ENCODE data around the gene PARVG.

DNA sequence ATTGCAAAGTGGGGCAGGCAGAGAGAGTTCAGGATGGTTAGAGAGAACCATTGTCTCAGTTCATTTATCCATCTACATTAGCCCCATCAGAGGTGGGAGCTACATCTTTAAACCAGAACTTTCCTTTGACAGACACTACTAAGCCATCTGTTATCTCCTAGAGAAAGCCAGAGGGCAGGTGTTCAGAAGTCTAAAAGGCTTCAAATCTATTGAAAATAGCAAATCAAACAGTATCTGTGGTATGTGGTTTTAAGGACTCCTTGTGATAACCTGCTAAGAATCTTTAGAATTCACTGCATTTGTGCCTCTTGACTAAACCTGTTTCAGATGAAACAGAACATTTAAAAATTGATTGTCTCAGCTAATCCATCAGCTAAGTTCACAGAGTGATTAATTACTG lies 43.9 kb upstream of the PARVG start:
- TF ChIP-seq, protein P1, sequence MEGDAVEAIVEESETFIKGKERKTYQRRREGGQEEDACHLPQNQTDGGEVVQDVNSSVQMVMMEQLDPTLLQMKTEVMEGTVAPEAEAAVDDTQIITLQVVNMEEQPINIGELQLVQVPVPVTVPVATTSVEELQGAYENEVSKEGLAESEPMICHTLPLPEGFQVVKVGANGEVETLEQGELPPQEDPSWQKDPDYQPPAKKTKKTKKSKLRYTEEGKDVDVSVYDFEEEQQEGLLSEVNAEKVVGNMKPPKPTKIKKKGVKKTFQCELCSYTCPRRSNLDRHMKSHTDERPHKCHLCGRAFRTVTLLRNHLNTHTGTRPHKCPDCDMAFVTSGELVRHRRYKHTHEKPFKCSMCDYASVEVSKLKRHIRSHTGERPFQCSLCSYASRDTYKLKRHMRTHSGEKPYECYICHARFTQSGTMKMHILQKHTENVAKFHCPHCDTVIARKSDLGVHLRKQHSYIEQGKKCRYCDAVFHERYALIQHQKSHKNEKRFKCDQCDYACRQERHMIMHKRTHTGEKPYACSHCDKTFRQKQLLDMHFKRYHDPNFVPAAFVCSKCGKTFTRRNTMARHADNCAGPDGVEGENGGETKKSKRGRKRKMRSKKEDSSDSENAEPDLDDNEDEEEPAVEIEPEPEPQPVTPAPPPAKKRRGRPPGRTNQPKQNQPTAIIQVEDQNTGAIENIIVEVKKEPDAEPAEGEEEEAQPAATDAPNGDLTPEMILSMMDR (conservative IDR thresholded peaks at IDR 0.05; ENCODE audit: low read depth, low read length), result no peak
- TF ChIP-seq EZH2 (IDR thresholded peaks at IDR 0.05; ENCODE audit: low read length, unreplicated experiment), result no peak
